ENCODE data around the gene TPTE2. TPM values are rescaled to one million over a fixed set of nuclear protein-coding genes. Genes with fewer than 3 reads are reported as not detected.
"Not testable (repeated sequence)": the region's sequence is repeated elsewhere in the genome, so short reads cannot be mapped to it uniquely, and the experiment has no call there.

The TPTE2 gene
- total RNA-seq, 6 experiments from 2014 or later = not detected

DNA sequence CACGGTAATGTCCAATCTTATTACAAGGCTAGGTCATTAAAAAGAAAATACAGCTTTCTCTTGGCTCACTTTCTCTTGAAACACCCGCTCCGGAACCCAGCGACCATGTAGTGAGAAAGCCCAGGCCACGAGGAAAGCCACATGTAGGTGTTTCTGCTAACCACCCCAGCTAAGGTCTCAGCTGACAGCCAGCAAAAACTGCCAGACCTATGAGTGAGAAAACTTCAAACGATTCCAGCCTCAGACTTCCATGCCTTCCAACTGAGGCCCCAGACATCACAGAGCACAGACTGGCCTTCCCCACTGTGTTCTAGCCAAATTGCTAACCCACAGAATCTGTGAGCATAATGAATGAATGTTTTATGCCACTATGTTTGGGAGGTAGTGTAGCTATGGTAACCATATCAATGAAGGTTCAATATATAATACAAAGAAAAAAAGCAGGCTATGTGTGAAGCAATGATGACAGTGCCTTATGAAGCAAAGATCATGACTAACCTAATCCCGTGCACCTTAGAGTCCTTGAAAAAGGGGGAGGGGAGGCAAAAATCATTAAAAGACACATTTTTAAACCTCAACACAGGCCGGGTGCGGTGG lies 11.9 kb upstream of the TPTE2 start:
- DNase-seq (no peak), ATAC-seq (no peak)
- Histone ChIP-seq H3K27me3 (no peaks in the 10 kb centered on the region), H3K9me3 (no peaks in the 10 kb centered on the region), H3K36me3 (no peaks in the 10 kb centered on the region), H3K4me1 (peaks cover 0 to 7% (median 0%) of the 10 kb centered on the region in 4 donors), H3K4me3 (no peak overlapping the region), H3K27ac (no peak overlapping the region)
- 79% methylated on average over 7 of the region's 9 CpGs for WGBS (ENCODE audit: insufficient coverage, low coverage, low lambda C conversion rate, missing lambda C conversion rate)
- intact Hi-C loops (cut with DNase I) = no loop called here
- TF ChIP-seq, protein P1, sequence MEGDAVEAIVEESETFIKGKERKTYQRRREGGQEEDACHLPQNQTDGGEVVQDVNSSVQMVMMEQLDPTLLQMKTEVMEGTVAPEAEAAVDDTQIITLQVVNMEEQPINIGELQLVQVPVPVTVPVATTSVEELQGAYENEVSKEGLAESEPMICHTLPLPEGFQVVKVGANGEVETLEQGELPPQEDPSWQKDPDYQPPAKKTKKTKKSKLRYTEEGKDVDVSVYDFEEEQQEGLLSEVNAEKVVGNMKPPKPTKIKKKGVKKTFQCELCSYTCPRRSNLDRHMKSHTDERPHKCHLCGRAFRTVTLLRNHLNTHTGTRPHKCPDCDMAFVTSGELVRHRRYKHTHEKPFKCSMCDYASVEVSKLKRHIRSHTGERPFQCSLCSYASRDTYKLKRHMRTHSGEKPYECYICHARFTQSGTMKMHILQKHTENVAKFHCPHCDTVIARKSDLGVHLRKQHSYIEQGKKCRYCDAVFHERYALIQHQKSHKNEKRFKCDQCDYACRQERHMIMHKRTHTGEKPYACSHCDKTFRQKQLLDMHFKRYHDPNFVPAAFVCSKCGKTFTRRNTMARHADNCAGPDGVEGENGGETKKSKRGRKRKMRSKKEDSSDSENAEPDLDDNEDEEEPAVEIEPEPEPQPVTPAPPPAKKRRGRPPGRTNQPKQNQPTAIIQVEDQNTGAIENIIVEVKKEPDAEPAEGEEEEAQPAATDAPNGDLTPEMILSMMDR (IDR thresholded peaks at IDR 0.05) = no peak
- TF ChIP-seq POLR2A (IDR thresholded peaks at IDR 0.05) = no peak

DNA sequence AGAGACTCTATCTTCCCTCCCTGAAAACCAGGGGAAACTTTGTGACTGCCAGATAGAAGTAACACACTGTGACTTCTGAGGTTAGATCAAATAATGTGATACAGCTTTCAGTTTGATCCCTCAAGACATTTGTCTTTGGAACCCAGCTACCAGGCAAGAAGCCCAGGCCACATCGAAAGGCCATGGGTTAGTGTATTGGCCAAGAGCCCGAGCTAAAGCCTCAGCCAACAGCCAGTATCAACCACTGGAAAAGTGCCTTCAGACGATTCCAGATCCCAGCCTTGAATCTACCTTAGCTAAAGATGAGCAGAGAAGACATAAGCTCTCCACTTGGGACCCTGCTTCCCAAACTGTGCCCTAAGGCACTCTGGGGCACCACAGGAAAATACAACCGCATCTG lies 10.9 kb upstream of the TPTE2 start:
- DNase-seq = no peak
- peaks cover 0 to 7% (median 0%) of the 10 kb centered on the region in 4 donors for H3K4me1 ChIP-seq
- H3K4me3 ChIP-seq = no peak overlapping the region
- intact Hi-C loops (cut with DNase I) = no loop called here
- no peaks in the 10 kb centered on the region for H3K27me3 ChIP-seq
- peak in 3 of 4 donors; percentile 34 to 86 (median 51) for ATAC-seq
- no peaks in the 10 kb centered on the region for H3K9me3 ChIP-seq
- no peaks in the 10 kb centered on the region for H3K36me3 ChIP-seq
- no peak overlapping the region for H3K27ac ChIP-seq
- 67% methylated on average over 3 of the region's 4 CpGs for WGBS (ENCODE audit: insufficient coverage, low coverage, low lambda C conversion rate, missing lambda C conversion rate)
- TF ChIP-seq POLR2A (IDR thresholded peaks at IDR 0.05) = no peak
- TF ChIP-seq, protein P1 (IDR thresholded peaks at IDR 0.05) = no peak

DNA sequence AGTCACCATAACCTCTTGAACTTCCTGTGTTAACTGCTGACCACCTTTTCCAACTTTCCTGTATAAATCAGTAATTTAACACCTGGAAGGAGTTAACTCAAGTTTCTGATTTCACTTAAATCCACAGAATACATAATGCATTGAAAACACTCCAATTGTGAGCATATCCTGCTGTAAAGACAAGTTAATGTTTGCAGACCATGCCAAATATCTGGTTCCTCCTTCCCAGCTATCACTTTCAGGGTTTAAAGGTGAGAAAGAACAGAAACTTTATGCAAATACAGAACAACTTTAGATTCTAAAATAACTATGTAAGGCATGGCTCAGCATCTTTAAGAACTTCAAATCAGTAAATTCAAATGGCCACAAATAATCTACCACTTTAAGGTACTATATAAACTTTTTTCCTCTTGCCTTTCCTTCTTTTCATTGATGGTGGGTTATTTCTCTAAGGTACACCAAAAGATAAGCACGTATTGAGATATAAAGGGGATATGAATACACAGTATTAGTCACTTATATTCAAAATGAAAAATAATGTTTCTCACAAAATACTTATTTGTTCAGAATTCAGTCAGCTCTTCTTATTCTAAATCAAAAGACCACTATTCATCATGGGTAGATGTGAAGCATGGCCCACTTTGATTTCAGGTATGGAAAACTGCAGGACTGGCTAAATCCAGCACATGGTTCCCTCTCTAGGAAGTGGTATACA lies 6.6 kb upstream of the TPTE2 start:
- H3K9me3 ChIP-seq = no peaks in the 10 kb centered on the region
- H3K36me3 ChIP-seq = no peaks in the 10 kb centered on the region
- no peaks in the 10 kb centered on the region for H3K27me3 ChIP-seq
- no peak for DNase-seq
- no peak overlapping the region for H3K27ac ChIP-seq
- intact Hi-C loops (cut with DNase I) = no loop called here
- WGBS (ENCODE audit: insufficient coverage, low coverage, low lambda C conversion rate, missing lambda C conversion rate) = 57% methylated on average over 1 of the region's 1 CpG
- H3K4me1 ChIP-seq = no peaks in the 10 kb centered on the region
- H3K4me3 ChIP-seq = no peak overlapping the region
- no peak for TF ChIP-seq POLR2A (IDR thresholded peaks at IDR 0.05)
- TF ChIP-seq, protein P1 (IDR thresholded peaks at IDR 0.05) = no peak
- ATAC-seq = no peak

DNA sequence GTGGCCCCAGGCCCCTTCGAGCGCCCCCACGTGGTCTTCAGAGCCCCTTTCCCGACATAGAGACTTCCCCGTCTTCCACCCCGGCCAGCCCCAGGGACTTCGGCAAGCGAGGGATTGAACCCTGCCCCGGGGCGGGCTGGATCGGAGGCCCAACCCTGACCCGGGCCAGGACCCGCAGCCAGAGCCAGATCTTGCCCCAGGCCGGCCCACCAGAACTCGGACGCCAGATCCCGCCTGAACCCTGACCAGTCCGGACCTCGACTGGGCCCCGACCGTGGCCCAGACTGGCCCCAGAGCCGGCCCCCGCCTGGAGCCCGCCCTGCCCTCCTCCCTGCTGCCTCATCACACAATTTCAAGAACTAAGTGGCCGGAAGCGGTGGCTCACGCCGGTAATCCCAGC lies 253 bp upstream of the TPTE2 start:
- DNase-seq = no peak
- intact Hi-C loops (cut with DNase I) = no loop called here
- H3K27me3 ChIP-seq = no peaks in the 10 kb centered on the region
- TF ChIP-seq POLR2A (IDR thresholded peaks at IDR 0.05) = no peak
- TF ChIP-seq, protein P1 (IDR thresholded peaks at IDR 0.05) = no peak
- H3K36me3 ChIP-seq = no peaks in the 10 kb centered on the region
- WGBS (ENCODE audit: insufficient coverage, low coverage, low lambda C conversion rate, missing lambda C conversion rate) = 95% methylated on average over 14 of the region's 28 CpGs
- ATAC-seq = peak in 1 of 4 donors; percentile 24
- no peaks in the 10 kb centered on the region for H3K9me3 ChIP-seq
- no peak overlapping the region for H3K27ac ChIP-seq
- no peaks in the 10 kb centered on the region for H3K4me1 ChIP-seq
- no peak overlapping the region for H3K4me3 ChIP-seq

DNA sequence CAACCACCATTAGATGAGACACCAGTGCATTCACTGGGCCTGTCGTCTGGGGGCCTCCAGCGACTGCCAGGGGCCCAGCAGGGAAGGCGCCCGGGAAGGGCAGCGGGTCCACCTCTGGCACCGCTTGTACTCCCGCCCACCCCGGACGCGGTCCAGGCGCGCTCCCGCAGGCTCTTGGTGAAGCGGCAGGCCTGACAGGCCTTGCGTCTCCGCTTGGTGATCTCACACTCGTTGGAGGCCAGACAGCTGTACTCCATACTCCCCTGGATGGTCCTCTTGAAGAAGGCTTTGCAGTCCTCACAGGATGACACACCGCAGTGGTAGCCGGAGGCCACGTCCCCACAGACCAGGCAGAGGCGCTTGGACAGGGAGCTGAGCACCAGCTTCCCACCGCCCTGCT lies 660 bp downstream of the TPTE2 start:
- H3K27me3 ChIP-seq; ATAC-seq; H3K36me3 ChIP-seq; intact Hi-C loops (cut with DNase I); H3K4me3 ChIP-seq; H3K4me1 ChIP-seq; DNase-seq; H3K9me3 ChIP-seq; H3K27ac ChIP-seq: not testable (repeated sequence)
- WGBS (ENCODE audit: insufficient coverage, low coverage, low lambda C conversion rate, missing lambda C conversion rate) = no CpG with 5 or more reads among the region's 22 CpGs

DNA sequence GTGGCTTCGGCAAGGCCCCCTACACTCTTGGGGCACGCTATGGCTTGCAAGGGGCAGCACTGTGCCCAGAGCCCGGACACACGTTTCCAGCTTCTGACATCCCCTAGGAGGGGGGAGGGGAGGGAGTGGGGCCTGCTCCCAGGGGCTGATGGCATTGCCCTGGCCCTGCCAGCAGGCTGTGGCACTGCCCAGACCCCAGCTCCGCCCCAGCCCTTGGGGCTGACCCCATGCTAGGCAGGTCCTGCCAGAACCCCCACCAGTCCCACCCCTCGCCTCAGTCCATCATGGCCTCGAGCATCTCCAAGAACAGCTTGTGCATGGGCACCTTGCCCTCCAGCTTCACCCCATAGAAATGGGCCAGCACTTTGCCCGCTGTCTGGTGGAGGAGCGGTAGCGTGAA lies 1.6 kb downstream of the TPTE2 start:
- H3K4me3 ChIP-seq; intact Hi-C loops (cut with DNase I); H3K36me3 ChIP-seq; H3K9me3 ChIP-seq; H3K27ac ChIP-seq; H3K4me1 ChIP-seq; DNase-seq; H3K27me3 ChIP-seq: not testable (repeated sequence)
- WGBS (ENCODE audit: insufficient coverage, low coverage, low lambda C conversion rate, missing lambda C conversion rate) = no CpG with 5 or more reads among the region's 10 CpGs
- peak in 2 of 4 donors; percentile 18 to 44 for ATAC-seq

DNA sequence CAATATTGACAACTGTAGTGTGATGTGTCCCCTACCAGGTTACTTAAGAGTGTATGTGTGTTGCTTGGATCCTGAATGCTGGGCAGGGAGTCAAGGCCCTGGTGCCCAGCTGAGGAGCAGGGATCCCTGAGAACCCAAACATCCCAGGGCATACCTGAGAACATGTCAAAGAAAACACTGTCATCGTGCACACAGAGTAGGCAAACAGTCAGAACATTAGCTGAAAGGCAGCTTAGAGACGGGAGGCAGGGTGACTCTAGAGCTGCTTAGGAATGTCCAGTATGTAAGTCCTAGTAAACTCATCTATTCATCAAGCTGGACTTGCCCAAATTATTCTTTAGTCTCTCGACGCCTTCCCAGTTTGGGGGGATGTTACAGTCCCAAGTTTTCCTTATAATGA lies 4.0 kb downstream of the TPTE2 start:
- H3K4me1 ChIP-seq; H3K27me3 ChIP-seq; ATAC-seq; intact Hi-C loops (cut with DNase I); H3K4me3 ChIP-seq; H3K36me3 ChIP-seq; H3K9me3 ChIP-seq; DNase-seq; H3K27ac ChIP-seq: not testable (repeated sequence)
- 82% methylated on average over 2 of the region's 4 CpGs for WGBS (ENCODE audit: insufficient coverage, low coverage, low lambda C conversion rate, missing lambda C conversion rate)

DNA sequence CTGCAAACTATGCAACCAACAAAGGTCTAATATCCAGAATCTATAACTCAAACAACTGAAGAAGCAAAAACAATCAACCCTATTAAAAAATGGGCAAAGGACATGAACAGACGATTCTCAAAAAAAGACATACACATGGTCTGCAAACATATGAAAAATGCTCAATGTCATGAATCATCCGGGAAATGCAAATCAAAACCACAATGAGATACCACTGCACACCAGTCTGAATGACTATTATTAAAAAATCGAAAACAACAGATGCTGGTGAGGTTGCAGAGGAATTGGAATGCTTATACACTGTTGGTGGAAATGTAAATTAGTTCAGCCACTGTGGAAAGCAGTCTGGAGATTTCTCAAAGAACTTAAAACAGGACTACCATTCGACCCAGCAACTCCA lies 12.1 kb downstream of the TPTE2 start:
- H3K36me3 ChIP-seq; DNase-seq; ATAC-seq; intact Hi-C loops (cut with DNase I); H3K9me3 ChIP-seq; H3K4me3 ChIP-seq; H3K27me3 ChIP-seq; H3K27ac ChIP-seq; H3K4me1 ChIP-seq: not testable (repeated sequence)
- 59% methylated on average over 3 of the region's 4 CpGs for WGBS (ENCODE audit: insufficient coverage, low coverage, low lambda C conversion rate, missing lambda C conversion rate)

Measured in right lobe of liver (tissue), 6 donors.